HG03039 (cell line): ENCODE results near the gene ARPC2.
"Not testable (repeated sequence)": the region's sequence is repeated elsewhere in the genome, so short reads cannot be mapped to it uniquely, and the experiment has no call there.

Experiments used
- ATAC-seq: cut with Tn5 transposase; IDR thresholded peaks from one replicate; pipeline ENCODE4 v1.9.1; 2021; ENCODE audit warnings: mild to moderate bottlenecking, moderate library complexity; ENCODE audit not compliant: unreplicated experiment

ARPC2 gene

DNA sequence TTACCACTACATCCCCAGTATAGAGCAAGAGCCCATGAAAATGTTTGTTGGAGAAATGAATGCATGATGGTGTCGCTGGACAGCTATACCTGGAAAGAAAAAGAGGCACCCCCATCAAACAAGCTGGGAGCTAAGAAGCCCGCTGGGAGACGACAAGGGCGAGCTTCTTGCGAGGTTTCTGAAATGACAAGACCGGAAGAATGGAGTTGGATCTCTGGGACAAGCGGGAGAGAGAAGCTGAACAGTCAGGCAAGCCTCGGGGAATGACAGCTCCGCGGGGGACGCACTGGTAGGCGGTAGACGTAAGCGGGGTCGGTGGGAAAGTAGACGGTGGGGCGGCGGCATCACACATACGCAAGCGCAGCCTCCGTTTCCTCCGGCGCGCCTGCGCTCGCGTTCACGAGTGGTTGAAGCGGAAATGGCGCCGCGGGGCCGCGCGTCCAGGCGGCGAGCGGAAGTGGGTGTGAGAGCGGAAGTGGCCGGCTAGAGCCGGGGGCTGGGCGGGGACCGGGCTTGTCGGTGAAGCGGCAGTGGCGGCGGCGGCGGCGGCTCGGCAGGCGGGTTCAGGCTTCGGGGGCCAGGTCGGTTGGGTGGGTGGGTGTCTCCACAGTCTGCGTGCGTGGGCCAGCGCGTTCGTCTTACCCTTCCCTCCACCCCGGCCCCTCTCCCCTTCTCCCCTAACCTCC lies at the start of gene ARPC2:
ARPC2 (plus strand) TSS at position 516 of the 686 bp plus-strand sequence. CDS start 282 bp downstream, outside the sequence.
- peak; percentile 58 for ATAC-seq

DNA sequence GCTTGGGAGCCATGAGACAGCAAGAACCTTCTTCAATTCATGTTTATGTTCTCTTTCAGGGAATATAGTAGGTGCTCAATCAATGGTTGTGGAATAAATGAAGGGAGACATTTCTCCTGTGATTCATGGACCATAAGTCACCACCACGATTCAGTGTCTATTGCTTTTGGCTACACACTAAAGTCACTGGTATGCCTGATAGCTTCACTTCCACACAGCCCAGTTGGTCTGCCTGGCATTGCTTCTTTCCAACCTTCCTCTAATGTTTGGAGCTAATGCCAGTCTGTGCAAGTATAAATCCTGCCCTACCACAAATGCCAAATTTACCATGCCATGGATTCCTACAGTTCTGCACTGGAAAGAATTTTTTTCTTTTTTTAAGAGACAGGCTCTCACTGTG lies 49.0 kb upstream of the ARPC2 start:
- no peak for ATAC-seq

DNA sequence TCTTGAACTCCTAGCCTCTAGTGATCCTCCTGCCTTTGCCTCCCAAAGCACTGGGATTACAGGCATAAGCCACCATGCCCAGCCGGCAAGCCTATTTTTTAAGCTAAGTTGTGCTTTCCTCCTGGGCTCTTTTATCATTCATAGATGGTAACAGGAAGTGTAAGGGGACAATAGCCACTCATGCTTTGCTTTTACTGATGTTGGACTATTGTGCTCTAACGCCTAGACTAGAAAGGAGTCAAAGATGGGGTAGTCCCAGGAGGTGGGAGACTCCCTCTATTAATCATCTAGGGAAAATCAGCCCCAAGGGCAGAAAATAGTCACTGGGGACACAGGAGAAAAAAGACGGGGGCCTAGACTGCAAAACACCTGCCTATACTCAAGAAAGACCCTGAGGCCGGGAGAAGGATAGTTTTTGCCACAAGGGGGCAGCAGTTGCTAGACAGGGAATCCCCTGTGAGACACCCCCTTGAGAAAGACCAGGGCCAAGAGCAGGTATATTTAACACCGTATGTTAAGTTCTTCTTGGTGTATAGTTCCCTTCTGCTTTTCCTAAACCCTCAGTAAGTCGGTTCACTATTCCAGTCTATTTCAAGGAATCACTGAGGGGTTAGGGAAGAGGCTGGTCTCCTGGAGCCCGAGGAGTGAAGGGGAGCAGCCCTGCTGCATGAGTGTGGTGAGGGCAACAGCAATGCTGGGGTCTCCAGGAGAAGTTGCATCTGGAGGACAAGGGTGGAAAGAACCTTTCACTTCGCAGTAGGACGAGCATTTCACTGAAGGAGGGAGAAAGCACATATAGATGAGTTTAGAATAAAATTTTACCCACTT lies 48.1 kb upstream of the ARPC2 start:
- no peak for ATAC-seq

DNA sequence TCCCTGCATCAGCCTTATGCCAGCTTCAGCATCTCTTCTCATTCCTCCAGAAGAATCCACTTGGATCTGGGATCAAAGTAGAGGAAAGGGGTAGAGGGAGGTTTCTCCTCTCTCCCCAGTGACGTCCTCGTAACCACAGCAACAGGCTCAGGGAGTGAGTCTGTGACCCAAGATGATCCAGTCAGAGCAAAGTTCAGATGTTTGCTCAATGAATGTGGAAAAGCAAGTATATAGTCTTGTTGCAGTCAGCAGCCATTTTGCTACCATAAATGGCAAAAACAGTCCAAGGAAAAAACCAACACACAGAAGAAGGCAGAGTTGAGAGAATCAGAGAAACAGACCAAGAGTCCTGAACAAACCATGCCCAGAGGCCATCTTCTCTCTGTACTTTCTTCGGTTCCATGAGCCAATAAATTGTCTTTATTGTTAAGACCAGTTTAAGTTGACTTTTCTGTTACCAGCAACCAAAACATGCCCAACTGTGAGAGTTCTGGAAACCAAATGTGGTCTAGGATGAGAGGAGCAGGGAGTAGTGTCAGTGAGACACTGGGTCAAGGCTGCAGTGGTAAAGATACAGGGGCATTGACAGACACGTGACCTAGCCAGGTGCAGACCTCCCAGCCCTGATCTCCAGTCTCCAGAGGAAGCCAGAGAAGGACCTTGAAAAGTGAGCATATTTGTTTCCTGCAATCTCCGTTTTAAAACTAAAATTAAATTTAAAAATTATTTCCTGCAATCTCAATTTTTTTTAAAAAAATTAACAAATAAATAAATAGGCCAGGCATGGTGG lies 47.0 kb upstream of the ARPC2 start:
- ATAC-seq = no peak

DNA sequence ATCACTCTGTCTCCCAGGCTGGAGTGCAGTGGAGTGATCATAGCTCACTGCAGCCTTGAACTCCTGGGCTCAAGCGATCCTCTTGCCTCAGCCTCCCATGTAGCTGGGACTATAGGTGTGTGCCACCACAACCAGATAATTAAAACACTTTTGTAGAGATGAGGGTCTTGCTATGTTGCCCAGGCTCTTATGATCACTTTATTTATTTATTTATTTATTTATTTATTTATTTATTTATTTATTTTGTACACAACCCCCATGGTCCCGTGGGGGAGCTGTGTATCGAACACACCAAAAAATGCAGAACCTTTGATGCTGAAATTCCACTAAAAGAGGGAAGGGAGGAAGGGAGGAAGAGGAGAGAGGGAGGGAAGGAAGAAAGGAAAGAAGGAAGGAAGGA lies 45.2 kb upstream of the ARPC2 start:
- ATAC-seq = not testable (repeated sequence)

DNA sequence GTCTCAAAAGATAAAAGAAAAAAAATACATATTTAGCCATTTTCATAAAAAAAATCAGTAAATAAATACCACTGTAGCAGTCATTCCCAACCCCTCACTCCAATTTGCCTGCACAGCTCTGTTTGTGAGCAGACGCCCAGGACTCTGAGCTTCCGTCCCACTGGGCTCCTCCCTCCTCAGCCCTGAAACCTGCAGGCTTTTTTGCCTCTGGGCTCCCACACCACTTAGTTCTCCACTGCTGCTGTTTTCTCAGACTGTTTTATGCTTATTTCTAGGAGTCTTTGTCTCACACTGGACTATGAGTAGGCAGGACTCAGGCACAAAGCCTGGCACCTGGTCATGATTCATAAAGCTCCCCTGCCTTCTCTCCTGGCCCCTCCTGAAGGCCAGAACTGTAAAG lies 44.1 kb upstream of the ARPC2 start:
- ATAC-seq = no peak

DNA sequence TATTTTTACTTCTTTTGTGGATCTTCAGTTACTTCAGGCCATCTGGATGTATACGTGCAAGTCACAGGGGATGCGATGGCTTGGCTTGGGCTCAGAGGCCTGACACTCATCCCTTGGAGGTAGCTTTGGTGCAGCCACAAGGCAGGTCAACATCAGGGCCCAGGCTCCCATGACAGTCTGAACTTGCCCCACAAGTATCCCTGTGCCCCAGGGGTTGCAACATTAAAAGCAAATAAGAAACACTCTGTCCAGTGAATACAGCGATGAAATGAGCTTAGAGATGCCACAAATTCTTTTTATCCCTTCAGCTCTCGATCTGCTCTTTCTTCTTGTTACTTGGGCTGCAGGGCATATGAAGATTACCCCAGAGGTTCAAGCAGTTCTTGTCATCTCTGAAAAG lies 37.2 kb upstream of the ARPC2 start:
- no peak for ATAC-seq

DNA sequence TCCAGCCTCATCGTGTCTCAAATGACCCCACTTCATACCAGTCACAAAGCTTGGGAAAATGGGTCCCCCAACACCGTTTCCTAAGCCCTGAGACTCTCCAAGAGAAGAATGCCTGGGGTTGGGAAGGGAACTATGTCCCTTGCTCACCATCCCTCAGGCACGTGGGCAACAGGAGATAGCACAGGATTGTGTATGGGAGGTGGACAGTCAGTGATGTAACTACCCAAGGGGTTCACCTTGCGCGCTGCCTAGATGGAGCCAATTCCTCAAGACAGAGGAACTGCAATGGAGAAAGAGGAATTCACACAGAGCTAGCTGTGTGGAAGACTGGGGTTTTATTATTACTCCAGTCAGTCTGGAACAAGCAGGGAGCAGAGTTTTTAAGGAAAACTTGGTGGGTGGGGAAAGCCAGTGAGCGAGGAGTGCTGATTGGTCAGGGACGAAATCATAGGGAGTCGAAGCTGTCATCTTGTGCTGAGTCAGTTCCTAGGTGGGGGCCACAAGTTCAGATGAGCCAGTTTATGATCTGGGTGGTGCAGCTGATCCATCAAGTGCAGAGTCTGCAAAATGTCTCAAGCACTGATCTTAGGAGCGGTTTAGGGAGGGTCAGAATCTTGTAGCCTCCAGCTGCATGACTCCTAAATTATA lies 36.4 kb upstream of the ARPC2 start:
- ATAC-seq = no peak

DNA sequence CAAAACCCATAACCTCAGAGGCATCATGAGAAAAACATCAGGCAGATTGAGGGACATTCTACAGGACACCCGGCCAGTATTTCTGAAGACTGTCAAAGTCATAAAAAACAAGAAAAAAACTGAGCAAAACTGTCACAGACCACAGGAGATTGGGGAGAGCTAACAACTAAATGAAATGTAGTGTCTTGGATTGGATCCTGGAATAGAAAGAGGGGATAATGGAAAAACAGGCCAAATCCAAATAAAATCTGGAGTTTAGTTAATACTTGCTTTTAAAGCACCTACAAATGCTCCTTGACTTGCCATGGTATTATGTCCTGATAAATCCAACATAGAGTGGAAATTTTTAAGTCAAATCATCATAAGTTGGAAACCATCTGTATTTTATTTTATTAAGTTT lies 32.7 kb upstream of the ARPC2 start:
- ATAC-seq = no peak

DNA sequence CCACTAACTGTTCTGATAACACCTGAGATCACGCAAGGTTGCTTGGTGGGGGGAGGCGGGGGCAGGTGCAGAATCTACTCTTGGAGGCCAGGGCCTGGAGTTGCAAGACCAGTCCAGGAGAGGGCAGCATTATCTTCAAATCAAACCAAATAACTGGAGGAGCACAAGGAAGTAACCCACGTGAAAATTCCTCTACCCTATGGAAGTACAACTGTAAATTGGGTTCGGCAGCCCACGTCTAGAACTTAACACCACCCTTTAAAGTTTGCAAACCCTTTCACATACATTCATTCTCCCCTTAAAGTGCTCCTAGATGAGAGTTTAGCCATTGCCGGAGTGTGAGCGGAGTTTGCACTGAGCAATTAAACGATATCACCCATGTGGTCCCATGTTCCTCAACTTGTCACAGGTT lies 30.6 kb upstream of the ARPC2 start:
- no peak for ATAC-seq

DNA sequence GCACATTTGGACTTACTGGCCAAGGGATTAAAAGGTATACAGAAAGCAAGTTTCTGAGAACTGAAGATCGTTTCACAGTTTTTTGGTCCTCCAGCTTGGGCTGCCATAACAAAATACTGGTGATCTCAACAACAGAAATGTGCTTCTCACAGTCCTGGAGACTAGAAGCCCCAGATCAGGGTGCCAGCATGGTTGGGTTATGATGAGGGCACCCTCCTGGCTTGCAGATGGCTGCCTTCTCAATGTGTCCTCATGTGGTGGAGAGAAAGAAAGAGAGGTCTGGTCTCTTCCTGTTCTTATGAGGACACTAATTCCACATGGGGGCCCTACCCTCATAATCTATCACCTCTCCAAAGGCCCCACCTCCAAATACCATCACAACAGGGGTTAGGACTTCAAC lies 30.1 kb upstream of the ARPC2 start:
- ATAC-seq = no peak

DNA sequence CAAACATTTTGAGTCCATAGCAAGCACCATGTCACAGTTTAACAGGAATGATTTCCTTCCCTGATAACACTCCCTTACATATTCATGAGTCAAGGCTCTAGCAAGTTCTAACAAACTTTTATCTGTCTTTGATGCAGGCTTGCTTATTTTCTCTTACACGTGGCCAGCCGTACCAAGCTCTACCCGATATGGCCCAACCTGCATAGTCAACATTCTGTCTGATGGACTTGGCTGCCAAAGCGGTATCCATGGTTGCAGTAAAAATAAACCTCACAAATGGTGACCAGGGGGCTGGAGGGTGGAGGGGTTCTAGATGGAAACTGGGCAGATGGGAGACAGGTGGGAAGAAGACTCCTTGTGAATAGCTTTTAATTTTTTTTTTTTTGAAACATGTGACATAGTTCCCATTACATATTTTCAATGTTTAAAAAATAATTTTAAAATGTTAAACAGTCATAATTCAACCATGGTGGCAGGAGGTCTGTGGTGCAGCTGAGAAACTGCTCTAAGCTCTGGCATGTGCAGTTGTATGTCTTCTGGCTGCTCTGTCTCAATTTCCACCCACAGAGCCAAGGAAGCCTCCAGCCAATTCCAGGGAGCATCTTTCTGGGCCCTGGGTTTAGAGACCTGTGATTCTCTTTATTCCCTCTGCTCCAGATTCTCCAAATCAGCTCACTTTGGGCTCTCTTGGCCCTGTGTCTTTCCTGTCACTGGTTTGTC lies 29.5 kb upstream of the ARPC2 start:
- no peak for ATAC-seq

DNA sequence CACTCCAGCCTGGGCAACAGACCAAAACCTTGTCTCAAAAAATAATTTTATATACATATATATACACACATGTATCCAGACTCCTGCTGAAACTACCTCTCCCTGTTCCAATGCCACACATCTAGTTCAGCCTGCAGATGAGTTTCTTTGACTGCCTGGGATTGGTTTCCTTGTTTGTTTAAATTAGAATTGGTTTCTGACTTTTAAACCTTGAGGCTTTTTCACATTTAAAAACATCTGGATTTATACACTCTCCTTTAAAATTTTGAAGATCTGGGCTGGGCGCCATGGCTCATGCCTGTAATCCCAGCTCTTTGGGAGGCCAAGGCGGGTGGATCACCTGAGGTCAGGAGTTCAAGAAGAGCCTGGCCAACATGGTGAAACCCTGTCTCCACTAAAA lies 28.5 kb upstream of the ARPC2 start:
- ATAC-seq = no peak

DNA sequence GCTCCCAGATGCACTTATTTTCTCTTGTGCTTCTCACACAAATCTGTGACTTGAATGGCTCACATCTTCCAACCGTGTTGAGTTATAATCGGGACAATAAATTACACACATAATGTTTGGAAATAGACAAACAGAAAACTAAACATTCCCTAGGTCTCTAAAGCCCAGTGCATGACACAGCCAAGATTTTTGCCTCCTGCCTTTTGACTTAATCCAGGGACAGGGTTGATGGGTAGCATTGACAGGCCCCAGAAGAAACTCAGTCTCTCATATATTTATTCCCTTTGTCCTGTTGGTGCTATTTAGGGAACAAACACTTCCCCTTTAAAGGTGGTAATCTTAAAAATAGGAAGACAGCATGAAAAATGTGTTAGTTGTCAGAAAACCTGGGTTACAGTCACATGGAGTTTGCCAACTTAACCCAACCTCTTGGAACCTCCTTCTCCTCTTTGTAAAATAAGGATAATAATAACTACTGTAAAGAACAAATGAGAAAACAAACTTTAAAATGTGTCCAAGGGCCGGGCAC lies 24.0 kb upstream of the ARPC2 start:
- ATAC-seq = no peak

DNA sequence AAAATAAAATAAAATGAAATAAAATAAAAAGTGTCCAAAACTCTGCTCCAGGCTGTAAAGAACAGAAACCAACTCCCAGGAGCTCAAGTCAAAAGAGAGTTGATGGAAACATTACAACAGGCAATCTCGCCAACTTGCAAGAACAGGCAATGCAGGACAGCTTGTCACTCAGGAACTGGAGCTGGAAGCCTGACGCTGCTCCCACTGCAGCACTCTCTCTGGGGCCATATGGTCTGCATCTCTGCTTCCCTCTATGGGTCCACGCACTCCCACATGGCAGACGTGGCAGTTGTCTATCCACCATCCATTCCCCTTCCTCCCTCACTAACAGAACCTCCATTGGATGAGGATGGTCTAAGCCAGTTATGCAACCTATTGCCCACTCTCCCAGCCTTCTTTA lies 23.3 kb upstream of the ARPC2 start:
- ATAC-seq = no peak

DNA sequence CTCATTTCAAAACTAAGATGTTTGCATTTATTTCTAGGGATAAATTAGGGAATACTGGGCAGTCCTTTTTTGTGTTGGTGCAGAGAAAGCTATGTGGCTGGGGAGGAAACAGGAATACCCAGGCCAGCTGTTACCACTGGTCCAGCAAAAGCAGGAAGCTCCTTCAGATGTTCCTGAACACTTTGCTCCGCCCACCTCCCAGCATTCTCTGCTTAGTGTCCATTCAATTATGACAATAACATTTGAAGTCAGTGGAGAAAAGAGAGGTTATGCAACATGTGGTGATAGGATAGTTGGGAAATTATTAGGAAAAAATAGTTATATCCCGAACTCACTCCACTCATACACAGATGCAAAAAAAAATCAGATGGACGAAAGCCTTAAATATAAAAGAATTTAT lies 22.1 kb upstream of the ARPC2 start:
- no peak for ATAC-seq

DNA sequence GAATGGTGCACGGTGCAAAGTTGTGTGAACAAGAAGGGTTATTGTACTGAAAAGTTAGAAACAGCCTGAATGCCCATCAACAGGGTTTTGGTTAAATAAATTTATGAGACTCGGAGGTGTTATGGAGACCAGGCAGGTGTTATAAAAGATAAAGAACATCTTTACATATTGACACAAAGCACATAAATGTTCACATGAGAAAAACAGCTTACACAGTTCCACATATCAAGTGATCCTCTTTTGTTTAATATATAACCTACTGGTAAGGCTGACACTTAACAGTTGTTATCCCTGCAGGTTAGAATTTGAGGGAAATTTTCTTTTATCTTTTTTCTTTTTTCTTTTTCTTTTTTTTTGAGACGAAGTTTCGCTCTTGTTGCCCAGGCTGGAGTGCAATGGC lies 20.0 kb upstream of the ARPC2 start:
- no peak for ATAC-seq

DNA sequence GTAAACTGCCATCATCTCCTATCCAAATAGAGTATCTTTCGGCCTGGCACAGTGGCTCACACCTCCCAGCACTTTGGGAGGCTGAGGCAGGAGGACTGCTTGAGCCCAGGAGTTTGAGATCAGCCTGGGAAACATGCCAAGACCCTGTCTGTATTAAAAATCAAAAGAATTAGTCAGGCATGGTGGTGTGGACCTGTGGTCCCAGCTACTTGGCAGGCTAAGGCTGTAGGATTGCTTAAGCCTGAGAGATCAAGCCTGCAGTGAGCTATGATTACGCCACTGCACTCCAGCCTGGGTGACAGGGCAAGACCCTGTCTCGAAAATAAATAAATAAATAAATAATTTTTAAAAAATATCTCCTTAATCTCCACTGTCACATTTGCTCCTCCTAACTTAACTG lies 14.7 kb upstream of the ARPC2 start:
- no peak for ATAC-seq

DNA sequence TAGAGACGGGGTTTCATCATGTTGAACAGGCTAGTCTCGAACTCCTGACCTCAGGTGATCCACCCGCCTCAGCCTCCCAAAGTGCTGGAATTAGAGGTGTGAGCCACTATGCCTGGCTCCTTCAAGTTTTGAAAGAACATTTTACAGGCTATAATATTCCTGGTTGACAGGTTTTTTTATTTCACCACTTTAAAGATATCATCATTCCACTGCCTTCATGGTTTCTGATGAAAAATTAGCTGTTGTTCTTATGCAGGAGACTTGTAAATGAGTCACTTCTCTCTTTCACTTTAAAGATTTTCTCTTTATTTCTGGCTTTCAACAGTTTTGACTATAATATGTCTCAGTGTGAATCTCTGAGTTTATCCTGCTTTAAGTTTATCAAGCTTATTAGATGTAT lies 7.9 kb upstream of the ARPC2 start:
- no peak for ATAC-seq

DNA sequence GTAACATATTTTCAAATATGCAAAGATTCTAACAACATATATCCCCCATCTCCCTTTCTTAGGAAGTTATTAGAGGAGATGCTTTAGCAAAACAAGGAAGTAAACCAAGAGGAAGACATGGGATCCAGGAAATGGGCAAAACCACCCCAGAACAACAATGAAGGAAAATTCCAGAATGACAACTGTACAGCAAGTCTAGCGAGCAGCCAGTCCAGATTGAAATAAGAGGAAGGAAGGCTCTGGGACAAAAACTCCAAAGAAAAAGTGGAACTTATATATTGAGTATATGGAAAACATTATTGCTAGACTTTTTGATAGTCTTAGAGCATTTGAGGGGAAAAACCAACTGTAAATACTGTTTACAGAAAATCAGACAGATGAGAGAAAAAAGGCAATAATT lies 2.9 kb upstream of the ARPC2 start:
- ATAC-seq = no peak
